HL-60/S4 treated with retinoic acid at 250 ng/mL for 4 days and 3 days (cell line): ENCODE data around the gene MTERF4.

Source experiments
- in situ Hi-C: fragments of 300-500 bp; cut with MboI; formaldehyde crosslinking; loops from 2 replicates; pipeline ENCODE4 v1.7.0; 2022; ENCODE audit warnings: low sequenced_read_pairs

Gene MTERF4

DNA sequence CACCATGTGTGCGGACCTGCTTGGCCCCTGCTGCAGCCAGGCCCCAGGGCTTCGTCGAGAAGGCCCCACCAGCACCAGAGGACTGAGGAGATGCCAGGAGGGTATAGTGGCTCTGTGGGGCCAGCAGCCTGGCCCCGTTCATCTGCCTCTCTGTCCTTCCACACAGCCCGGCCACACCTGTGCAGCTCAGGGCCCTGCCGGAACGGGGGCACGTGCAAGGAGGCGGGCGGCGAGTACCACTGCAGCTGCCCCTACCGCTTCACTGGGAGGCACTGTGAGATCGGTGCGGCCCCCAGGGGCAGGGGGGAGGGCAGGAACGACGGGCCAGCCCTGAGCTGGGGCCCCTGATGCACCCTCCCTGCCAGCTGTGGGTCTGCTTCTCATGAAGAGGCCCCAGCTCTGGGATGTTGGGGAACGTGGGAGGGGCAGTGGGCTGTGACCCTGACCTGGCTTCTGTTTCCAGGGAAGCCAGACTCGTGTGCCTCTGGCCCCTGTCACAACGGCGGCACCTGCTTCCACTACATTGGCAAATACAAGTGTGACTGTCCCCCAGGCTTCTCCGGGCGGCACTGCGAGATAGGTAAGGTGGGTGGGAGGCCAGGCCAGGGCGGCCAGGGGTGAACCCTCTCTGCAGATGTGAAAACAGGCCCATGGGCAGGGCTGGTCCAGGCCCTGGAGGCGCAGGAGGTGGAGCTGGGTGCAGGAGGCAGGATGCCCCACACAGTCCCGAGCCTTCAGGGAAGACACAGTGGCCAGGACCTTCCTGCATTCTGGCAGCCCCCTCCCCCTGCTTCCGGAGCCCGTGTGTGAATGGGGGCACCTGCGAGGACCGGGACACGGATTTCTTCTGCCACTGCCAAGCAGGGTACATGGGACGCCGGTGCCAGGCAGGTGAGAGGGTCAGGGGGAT is 50.3 kb downstream of the MTERF4 start:
- in situ Hi-C loops = no loop called here

DNA sequence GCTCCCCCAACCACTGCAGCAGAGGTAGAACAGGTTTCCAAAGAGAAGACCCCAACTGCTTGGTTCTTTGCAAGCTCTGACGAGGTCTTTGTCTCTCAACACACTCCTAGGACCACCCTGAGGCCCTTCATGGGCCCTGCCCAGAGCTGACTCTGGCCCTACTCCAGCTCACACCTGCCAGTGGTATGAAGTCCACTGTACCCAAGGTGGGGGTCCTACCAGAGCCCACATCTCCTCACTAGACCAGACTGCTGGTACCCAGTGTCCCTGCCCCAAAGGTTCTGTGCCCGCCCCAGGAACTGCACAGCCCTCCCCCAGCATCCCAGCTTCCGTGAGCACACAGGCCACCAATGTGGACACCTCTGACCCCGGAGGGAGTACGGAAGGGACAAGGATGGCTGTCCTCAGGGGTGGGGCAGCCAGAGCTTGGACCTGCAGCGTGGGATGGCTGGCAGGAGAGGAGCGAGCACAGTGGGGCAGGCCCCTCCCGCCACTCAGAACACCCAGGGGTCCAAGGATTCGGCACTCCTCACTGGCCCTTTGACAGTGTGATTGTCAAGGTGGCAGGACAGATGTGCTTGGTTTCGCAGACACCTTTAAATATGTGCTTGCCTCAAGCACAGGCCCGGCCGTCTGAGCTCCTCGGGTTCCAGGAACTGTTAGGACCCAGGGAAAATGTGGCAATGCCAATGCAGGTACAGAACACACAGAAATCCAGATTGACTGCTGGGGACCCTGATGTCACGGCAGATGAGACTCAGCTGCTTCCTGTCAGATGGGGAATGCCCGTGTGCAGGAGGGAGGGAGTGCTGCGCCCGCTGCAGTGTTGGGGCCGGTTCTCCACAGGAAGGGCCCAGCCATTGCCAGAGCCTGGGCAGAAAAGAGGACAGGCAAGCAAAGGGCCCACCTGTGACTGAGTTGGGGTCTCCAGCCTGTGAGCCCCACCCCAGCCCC is 51.2 kb downstream of the MTERF4 start:
- in situ Hi-C loops = no loop called here

DNA sequence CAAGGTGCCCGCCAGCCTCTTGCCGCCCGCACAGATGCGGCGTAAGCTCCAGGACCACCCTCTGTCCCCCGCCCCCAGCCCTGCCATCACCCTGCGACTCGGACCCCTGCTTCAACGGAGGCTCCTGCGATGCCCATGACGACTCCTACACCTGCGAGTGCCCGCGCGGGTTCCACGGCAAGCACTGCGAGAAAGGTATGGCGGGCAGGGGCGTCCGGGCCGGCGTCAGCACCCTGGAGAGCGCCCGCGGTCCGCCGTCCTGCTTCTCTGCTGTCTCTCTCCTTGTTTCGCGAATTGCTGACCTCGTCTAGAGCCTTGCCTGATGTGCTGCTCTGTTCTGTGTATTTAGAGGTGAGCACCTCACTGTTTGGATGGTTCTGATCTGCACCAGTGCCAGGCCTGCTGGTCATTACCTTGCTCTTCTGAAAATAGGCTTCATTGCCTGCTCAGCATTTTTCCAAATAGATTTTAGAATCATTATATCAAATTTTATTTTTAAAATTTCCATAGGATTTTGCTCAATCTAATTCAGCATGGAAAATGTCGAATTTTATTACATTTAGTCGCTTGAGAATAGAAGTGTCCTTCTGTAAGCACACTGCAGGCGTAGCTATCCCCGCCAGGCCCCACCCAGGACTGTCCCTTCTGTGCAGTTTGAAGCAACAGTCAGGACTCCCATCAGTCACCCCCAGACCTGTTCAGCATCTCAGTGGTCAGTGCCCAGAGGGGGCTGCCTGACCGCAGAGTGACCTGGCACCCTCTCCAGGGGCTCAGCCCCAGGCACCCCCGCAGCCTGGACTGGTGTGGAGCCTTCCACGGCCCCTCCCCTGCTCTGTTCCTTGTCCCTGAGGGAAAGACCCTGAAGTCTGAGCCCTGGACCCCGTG is 52.1 kb downstream of the MTERF4 start:
- in situ Hi-C loops = no loop called here

DNA sequence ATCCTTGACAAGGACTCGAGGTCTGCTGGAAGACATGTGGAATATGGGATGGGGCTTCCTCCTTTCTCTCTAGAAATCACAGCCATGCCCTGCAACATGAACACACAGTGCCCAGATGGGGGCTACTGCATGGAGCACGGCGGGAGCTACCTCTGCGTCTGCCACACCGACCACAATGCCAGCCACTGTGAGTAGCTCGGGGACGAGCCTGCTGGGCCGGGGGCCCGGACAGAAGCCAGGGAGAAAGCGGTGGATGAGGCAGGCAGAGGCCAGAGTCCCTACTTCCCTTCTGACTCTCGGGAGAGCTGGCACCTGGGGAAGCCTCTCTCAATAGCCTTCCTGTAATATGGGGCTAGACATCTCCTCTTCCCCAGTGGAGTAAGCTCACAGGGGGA is 53.1 kb downstream of the MTERF4 start:
- in situ Hi-C loops = no loop called here

DNA sequence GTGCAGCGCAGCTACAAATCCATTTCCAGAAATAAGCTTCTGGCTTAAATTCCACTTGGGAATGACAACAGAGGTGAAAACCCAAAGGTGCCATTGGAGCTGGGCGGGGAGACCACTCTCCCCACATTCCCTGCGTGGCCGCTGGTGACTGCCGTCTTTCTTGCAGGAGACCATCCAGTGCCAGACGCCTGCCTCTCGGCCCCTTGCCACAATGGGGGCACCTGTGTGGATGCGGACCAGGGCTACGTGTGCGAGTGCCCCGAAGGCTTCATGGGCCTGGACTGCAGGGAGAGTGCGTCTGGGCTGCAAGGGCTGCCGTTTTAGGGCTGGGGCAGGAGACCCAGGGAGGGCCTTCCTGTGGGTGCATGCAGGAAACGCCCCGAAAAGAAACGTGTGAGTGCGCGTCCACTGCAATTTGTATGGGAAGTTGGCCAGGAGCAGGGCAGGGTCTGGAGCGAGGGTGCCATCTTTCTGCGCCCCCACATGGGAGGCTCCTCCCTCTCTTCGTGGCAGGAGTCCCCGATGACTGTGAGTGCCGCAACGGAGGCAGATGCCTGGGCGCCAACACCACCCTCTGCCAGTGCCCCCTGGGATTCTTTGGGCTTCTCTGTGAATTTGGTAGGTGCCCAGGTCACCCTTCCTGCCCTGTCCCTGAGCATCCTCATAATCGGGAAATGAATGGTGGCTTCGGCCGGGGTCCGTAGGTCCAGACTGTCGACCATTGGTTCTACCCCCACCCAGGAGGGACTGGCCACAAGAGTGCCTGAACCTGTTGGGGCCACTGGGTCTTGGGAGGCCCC is 53.7 kb downstream of the MTERF4 start:
- in situ Hi-C loops = no loop called here

DNA sequence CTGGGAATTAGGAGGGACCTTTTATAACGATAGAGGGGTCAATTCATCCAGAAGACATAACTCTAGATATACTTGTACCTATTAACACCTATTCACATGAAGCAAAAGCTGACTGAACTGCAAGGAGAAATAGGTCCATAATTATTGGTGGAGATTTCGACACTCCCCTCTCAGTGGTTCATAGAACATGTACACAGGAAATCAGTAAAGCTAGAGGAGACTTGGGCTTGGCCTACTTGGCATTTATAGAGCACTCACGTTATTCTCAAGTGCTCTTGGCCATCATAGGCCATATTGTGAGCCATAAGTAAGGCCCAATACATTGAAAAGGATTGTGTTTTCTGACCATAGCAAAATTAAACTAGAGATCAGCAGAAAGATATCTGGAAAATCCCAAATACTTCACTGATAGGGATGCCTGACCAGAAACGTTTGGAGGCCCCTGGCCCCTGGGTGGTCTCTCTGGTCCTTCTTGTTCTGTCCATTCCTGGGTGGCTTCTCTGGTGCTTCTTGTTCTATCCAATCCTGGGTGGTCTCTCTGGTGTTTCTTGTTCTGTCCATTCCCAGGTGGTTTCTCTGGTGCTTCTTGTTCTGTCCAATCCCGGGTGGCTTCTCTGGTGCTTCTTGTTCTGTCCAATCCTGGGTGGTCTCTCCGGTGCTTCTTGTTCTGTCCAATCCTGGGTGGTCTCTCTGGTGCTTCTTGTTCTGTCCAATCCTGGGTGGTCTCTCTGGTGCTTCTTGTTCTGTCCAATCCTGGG is 54.7 kb downstream of the MTERF4 start:
- in situ Hi-C loops = no loop called here
